CD14-positive monocyte (primary cell): ENCODE data around the gene PIP4K2C. TPM values are rescaled to one million over a fixed set of nuclear protein-coding genes. Genes with fewer than 3 reads are reported as not detected.
"Not testable (repeated sequence)": the region's sequence is repeated elsewhere in the genome, so short reads cannot be mapped to it uniquely, and the experiment has no call there.

Experiments
- DNase-seq, 3 donors: peaks; one replicate each; pipeline ENCODE4 v3.0.0-alpha.2; 2011 to 2022
- H2AFZ ChIP-seq: 2 replicates; pipeline ENCODE4 v1.6.0; 2012; ENCODE audit warnings: mild to moderate bottlenecking, low read depth, low read length, inconsistent platforms; ENCODE audit not compliant: insufficient read depth, poor library complexity, severe bottlenecking
- H3K27ac ChIP-seq, 2 donors: 1 replicate in 1 of 2; 2 replicates in 1 of 2; pipeline ENCODE4 v1.5.1; 2012 to 2013; ENCODE audit warnings: low read length in 2 of 2, control low read depth in 1 of 2, inconsistent platforms in 1 of 2, low read depth in 1 of 2, mild to moderate bottlenecking in 1 of 2
- H3K27me3 ChIP-seq, 2 donors: one replicate each; pipeline versions ENCODE4 v1.6.0 to v1.6.1; 2011 to 2013; ENCODE audit warnings: low read length in 2 of 2; ENCODE audit not compliant: control insufficient read depth in 2 of 2, insufficient read depth in 2 of 2
- H3K36me3 ChIP-seq, 2 donors: replicated peaks in 1 of 2; 1 replicate in 1 of 2; 2 replicates in 1 of 2; pipeline versions ENCODE4 v1.5.1 to v1.6.1; 2012 to 2013; ENCODE audit warnings: low read length in 2 of 2, control low read depth in 1 of 2, inconsistent platforms in 1 of 2, mild to moderate bottlenecking in 1 of 2; ENCODE audit not compliant: insufficient read depth in 2 of 2, control insufficient read depth in 1 of 2
- H3K4me1 ChIP-seq, 2 donors: 1 replicate in 1 of 2; 2 replicates in 1 of 2; pipeline versions ENCODE4 v1.5.1 to v1.6.1; 2012 to 2013; ENCODE audit warnings: low read length in 2 of 2, control low read depth in 1 of 2, inconsistent platforms in 1 of 2, mild to moderate bottlenecking in 1 of 2, moderate library complexity in 1 of 2; ENCODE audit not compliant: insufficient read depth in 2 of 2, control insufficient read depth in 1 of 2
- H3K4me2 ChIP-seq: replicated peaks from 2 replicates; pipeline ENCODE3; 2012; ENCODE audit warnings: low read length, moderate library complexity, mild to moderate bottlenecking; ENCODE audit not compliant: poor library complexity, severe bottlenecking; ENCODE audit errors: extremely low read depth
- H3K4me3 ChIP-seq, 3 experiments: fragments of 200-600 bp in 1 of 3; sonication (generic) in 1 of 3; replicated peaks in 1 of 3; 1 replicate in 2 of 3; 2 replicates in 1 of 3; pipeline ENCODE4 v1.5.1; 2011 to 2013; ENCODE audit warnings: low read length in 3 of 3, mild to moderate bottlenecking in 3 of 3, control low read depth in 2 of 3, low read depth in 2 of 3, inconsistent platforms in 1 of 3, moderate library complexity in 1 of 3
- H3K79me2 ChIP-seq: 2 replicates; pipeline ENCODE4 v1.6.0; 2012; ENCODE audit warnings: mild to moderate bottlenecking, control low read depth, inconsistent platforms, low read length, moderate library complexity; ENCODE audit not compliant: insufficient read depth
- H3K9ac ChIP-seq: 2 replicates; pipeline ENCODE4 v1.6.0; 2017; ENCODE audit warnings: low read length, mild to moderate bottlenecking; ENCODE audit not compliant: insufficient read depth, poor library complexity, severe bottlenecking
- H3K9me3 ChIP-seq, 2 donors: replicated peaks in 1 of 2; 1 replicate in 1 of 2; 2 replicates in 1 of 2; pipeline versions ENCODE4 v1.5.1 to v1.6.1; 2012 to 2013; ENCODE audit warnings: low read length in 2 of 2, control low read depth in 1 of 2; ENCODE audit not compliant: control insufficient read depth in 1 of 2, insufficient read depth in 1 of 2
- H4K20me1 ChIP-seq: 2 replicates; pipeline ENCODE4 v1.6.0; 2012; ENCODE audit warnings: mild to moderate bottlenecking, low read length, control low read depth, moderate library complexity; ENCODE audit not compliant: insufficient read depth
- H3K27ac Mint-ChIP-seq, 7 donors: one replicate each; pipeline ENCODE4 v1.8.0; 2020; ENCODE audit warnings: mild to moderate bottlenecking in 7 of 7, mixed read lengths in 7 of 7, moderate library complexity in 6 of 7, inconsistent platforms in 2 of 7
- H3K27me3 Mint-ChIP-seq, 3 donors: one replicate each; pipeline ENCODE4 v1.8.0; 2021 to 2022; ENCODE audit warnings: low read depth in 3 of 3, mild to moderate bottlenecking in 3 of 3, mixed read lengths in 3 of 3, moderate library complexity in 3 of 3, inconsistent platforms in 1 of 3
- H3K36me3 Mint-ChIP-seq, 2 donors: one replicate each; pipeline ENCODE4 v1.8.0; 2020; ENCODE audit warnings: mixed read lengths in 2 of 2, inconsistent platforms in 1 of 2, mild to moderate bottlenecking in 1 of 2
- H3K4me1 Mint-ChIP-seq: one replicate; pipeline ENCODE4 v1.8.0; 2020; ENCODE audit warnings: mild to moderate bottlenecking, mixed read lengths
- H3K4me3 Mint-ChIP-seq, 2 donors: one replicate each; pipeline ENCODE4 v1.8.0; 2020; ENCODE audit warnings: mild to moderate bottlenecking in 2 of 2, mixed read lengths in 2 of 2, moderate library complexity in 1 of 2
- H3K9me3 Mint-ChIP-seq, 7 donors: one replicate each; pipeline ENCODE4 v1.8.0; 2020 to 2022; ENCODE audit warnings: mixed read lengths in 7 of 7, mild to moderate bottlenecking in 6 of 7, moderate library complexity in 6 of 7, inconsistent platforms in 2 of 7
- WGBS: methylation state at CpG from one replicate; pipeline ENCODE4 v1.1.5; 2013; ENCODE audit warnings: missing lambda C conversion rate; ENCODE audit not compliant: insufficient coverage; 5-methylcytosine and 5-hydroxymethylcytosine counted together
- intact Hi-C, 2 donors: fragments of 100-400 bp; cut with micrococcal nuclease; formaldehyde crosslinking; loops; one replicate each; pipeline versions ENCODE4 v1.15.0 to v1.15.1; 2023
- polyA plus RNA-seq, 3 donors: library from polyadenylated mRNA; depleted of rRNA in 1 of 3; unstranded in 2 of 3; stranded (reverse) in 1 of 3; fragments of 300-500 nt in 2 of 3; fragments of >200 nt in 1 of 3; fragmentation: Illumina TruSeq in 2 of 3; gene quantifications; 1 replicate in 2 of 3; 2 replicates in 1 of 3; pipeline ENCODE4 v1.2.3, GENCODE V29; 2012 to 2021

Gene PIP4K2C
- polyA plus RNA-seq, 3 donors = 12.3 to 18.6 (median 16.9) TPM

- H3K36me3 ChIP-seq, H3K27ac Mint-ChIP-seq, H3K4me2 ChIP-seq, H3K27ac ChIP-seq, H3K36me3 Mint-ChIP-seq, H3K4me3 ChIP-seq, H3K27me3 ChIP-seq, H2AFZ ChIP-seq, H3K79me2 ChIP-seq, intact Hi-C loops, DNase-seq, H3K4me1 ChIP-seq, H4K20me1 ChIP-seq, H3K4me3 Mint-ChIP-seq, H3K9ac ChIP-seq, H3K4me1 Mint-ChIP-seq: not testable (repeated sequence)
- Mint-ChIP-seq H3K27me3 (peaks cover 0 to 12% (median 11%) of the 10 kb centered on the region in 3 donors), H3K9me3 (peaks cover 2 to 32% (median 28%) of the 10 kb centered on the region in 7 donors)
- H3K9me3 ChIP-seq = peaks cover 14 to 22% of the 10 kb centered on the region in 2 donors
- no CpG with 5 or more reads among the region's 13 CpGs for WGBS
Measured at GRCh38 chr12:57645990-57646658, 55.1 kb downstream of the PIP4K2C start.

GRCh38 chr12:57646659-57647049, 55.7 kb downstream of the PIP4K2C start:
- no CpG with 5 or more reads among the region's 15 CpGs for WGBS

More at GRCh38 chr12:57646659-57647049, 55.7 kb downstream of the PIP4K2C start:
- H3K27me3 ChIP-seq, H3K36me3 ChIP-seq, H3K27me3 Mint-ChIP-seq, H3K4me3 ChIP-seq, H3K4me3 Mint-ChIP-seq, H3K4me1 Mint-ChIP-seq, H3K27ac ChIP-seq, H3K9ac ChIP-seq, H2AFZ ChIP-seq, H3K27ac Mint-ChIP-seq, H3K4me2 ChIP-seq, H3K79me2 ChIP-seq, H4K20me1 ChIP-seq, H3K4me1 ChIP-seq, DNase-seq, H3K36me3 Mint-ChIP-seq, intact Hi-C loops: not testable (repeated sequence)
- H3K9me3 ChIP-seq = peaks cover 14 to 22% of the 10 kb centered on the region in 2 donors
- H3K9me3 Mint-ChIP-seq = peaks cover 2 to 32% (median 28%) of the 10 kb centered on the region in 7 donors

Other genes starting within 250 kb of the PIP4K2C start
- 10 to 100 TPM in 1 of 3 donors, 1 to 10 TPM in 2; 4.2 to 69.4 (median 7.3) TPM for gene R3HDM2, start 160.1 kb upstream of the PIP4K2C start, polyA plus RNA-seq
- gene INHBC, start 156.4 kb upstream of the PIP4K2C start, polyA plus RNA-seq = not detected
- not detected for gene INHBE, start 135.9 kb upstream of the PIP4K2C start, polyA plus RNA-seq
- gene GLI1, start 131.4 kb upstream of the PIP4K2C start, polyA plus RNA-seq = under 1 TPM in 1 of 3 donors, not detected in 2; 0.05 TPM
- 100 to 1,000 TPM; 211 to 581 (median 213) TPM for gene ARHGAP9, start 111.3 kb upstream of the PIP4K2C start, polyA plus RNA-seq
- gene MARS1, start 103.1 kb upstream of the PIP4K2C start, polyA plus RNA-seq = 100 to 1,000 TPM in 1 of 3 donors, 10 to 100 TPM in 2; 63.5 to 164 (median 79.8) TPM
- gene DDIT3, start 70.7 kb upstream of the PIP4K2C start, polyA plus RNA-seq = 100 to 1,000 TPM in 1 of 3 donors, 1 to 10 TPM in 2; 9.3 to 163 (median 9.4) TPM
- 10 to 100 TPM in 1 of 3 donors, 1 to 10 TPM in 2; 2.4 to 47.7 (median 2.6) TPM for gene MBD6, start 68.4 kb upstream of the PIP4K2C start, polyA plus RNA-seq
- 10 to 100 TPM; 72.8 to 94.5 (median 82.2) TPM for gene DCTN2, start 44.0 kb upstream of the PIP4K2C start, polyA plus RNA-seq
- under 1 TPM in 1 of 3 donors, not detected in 2; 0.01 TPM for gene KIF5A, start 41.1 kb upstream of the PIP4K2C start, polyA plus RNA-seq
- 1 to 10 TPM in 1 of 3 donors, under 1 TPM in 1, not detected in 1; 0.08 to 1.3 TPM for gene DTX3, start 13.6 kb downstream of the PIP4K2C start, polyA plus RNA-seq
- gene ARHGEF25, start 20.2 kb downstream of the PIP4K2C start, polyA plus RNA-seq = not detected
- not detected for gene B4GALNT1, start 42.0 kb downstream of the PIP4K2C start, polyA plus RNA-seq
- 100 to 1,000 TPM in 2 of 3 donors, 10 to 100 TPM in 1; 90.9 to 484 (median 128) TPM for gene OS9, start 102.9 kb downstream of the PIP4K2C start, polyA plus RNA-seq
- 1 to 10 TPM in 1 of 3 donors, under 1 TPM in 2; 0.20 to 3.4 (median 0.65) TPM for gene AGAP2, start 147.6 kb downstream of the PIP4K2C start, polyA plus RNA-seq
- 10 to 100 TPM; 20.6 to 48.1 (median 43.0) TPM for gene TSPAN31, start 153.8 kb downstream of the PIP4K2C start, polyA plus RNA-seq
- 10 to 100 TPM; 26.2 to 38.4 (median 27.4) TPM for gene CDK4, start 161.1 kb downstream of the PIP4K2C start, polyA plus RNA-seq
- 1 to 10 TPM in 1 of 3 donors, under 1 TPM in 2; 0.14 to 9.5 (median 0.23) TPM for gene MARCHF9, start 163.9 kb downstream of the PIP4K2C start, polyA plus RNA-seq
- under 1 TPM in 1 of 3 donors, not detected in 2; 0.81 TPM for gene CYP27B1, start 175.9 kb downstream of the PIP4K2C start, polyA plus RNA-seq
- gene METTL1, start 180.9 kb downstream of the PIP4K2C start, polyA plus RNA-seq = 1 to 10 TPM; 3.4 to 5.0 (median 3.7) TPM
- gene EEF1AKMT3, start 181.4 kb downstream of the PIP4K2C start, polyA plus RNA-seq = 1 to 10 TPM; 3.4 to 4.2 (median 3.4) TPM
- 10 to 100 TPM in 2 of 3 donors, 1 to 10 TPM in 1; 4.5 to 22.6 (median 21.8) TPM for gene TSFM, start 191.6 kb downstream of the PIP4K2C start, polyA plus RNA-seq
- gene AVIL, start 227.5 kb downstream of the PIP4K2C start, polyA plus RNA-seq = 1 to 10 TPM in 1 of 3 donors, under 1 TPM in 1, not detected in 1; 0.11 to 7.2 TPM